GM10266 (cell line): ENCODE data around the gene GALR1.

Experiments used
- DNase-seq: peaks from one replicate; pipeline ENCODE4 v3.0.0; 2012; ENCODE audit errors: extremely low spot score
- TF ChIP-seq, protein P1 (sequence below): IDR thresholded peaks from 2 replicates; pipeline ENCODE4 v1.5.1; 2012; ENCODE audit warnings: mild to moderate bottlenecking, low read depth; ENCODE audit not compliant: control insufficient read depth, insufficient read depth; ENCODE audit errors: missing control alignments

The GALR1 gene

DNA sequence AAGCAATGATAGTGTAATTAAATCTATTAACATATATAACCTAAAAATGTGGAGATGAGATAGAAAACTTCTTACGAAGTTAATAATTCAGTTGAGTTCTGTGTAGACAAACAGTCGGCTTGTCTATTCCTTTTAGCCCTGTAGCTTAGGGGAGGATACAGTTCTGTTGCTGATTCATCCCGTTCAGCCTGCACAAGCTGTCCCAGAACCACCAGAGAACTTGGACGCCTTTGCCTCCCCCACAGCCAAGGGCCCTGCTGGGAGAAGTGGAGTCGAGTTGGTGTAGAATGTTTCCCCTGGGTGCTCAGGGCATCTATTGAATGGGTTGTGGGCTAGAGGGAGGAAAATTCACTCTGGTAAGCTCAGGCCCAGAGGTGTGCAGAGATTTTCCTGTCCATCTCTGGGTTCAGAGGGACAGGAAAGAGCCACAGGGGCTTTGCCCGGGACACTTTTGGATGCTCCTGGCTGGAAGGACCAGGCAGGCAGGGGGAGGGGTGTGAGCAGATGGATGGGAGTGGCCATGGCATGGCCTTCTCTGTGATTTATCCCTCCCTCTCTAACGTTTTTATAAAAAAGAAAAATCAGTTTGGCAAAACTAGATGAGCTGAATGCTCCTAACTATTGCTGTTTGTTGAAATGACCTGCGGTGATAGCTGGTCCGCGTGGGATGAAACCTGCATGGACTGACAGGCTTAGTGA, 42.8 kb upstream of the GALR1 start:
- TF ChIP-seq, protein P1, sequence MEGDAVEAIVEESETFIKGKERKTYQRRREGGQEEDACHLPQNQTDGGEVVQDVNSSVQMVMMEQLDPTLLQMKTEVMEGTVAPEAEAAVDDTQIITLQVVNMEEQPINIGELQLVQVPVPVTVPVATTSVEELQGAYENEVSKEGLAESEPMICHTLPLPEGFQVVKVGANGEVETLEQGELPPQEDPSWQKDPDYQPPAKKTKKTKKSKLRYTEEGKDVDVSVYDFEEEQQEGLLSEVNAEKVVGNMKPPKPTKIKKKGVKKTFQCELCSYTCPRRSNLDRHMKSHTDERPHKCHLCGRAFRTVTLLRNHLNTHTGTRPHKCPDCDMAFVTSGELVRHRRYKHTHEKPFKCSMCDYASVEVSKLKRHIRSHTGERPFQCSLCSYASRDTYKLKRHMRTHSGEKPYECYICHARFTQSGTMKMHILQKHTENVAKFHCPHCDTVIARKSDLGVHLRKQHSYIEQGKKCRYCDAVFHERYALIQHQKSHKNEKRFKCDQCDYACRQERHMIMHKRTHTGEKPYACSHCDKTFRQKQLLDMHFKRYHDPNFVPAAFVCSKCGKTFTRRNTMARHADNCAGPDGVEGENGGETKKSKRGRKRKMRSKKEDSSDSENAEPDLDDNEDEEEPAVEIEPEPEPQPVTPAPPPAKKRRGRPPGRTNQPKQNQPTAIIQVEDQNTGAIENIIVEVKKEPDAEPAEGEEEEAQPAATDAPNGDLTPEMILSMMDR = no peak
- no peak for DNase-seq

DNA sequence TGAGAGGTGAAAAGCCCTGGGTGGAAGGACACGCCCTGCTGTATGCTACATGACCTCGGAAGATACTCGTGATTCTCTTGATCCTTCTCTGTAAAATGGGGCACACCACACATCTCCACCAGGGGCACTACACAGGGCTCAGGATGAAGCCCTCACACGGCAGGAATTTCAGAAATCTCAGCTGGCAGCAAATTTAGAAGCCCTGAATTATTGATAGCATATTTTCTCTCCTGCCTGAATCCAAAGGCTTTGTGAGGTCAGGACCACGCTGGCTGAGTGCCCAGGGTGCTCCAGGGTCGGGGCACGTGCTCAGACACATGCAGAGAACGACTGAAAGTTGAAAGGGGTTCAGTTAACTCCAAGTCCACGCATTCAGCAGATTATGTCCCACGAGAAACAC, 42.1 kb upstream of the GALR1 start:
- no peak for DNase-seq

DNA sequence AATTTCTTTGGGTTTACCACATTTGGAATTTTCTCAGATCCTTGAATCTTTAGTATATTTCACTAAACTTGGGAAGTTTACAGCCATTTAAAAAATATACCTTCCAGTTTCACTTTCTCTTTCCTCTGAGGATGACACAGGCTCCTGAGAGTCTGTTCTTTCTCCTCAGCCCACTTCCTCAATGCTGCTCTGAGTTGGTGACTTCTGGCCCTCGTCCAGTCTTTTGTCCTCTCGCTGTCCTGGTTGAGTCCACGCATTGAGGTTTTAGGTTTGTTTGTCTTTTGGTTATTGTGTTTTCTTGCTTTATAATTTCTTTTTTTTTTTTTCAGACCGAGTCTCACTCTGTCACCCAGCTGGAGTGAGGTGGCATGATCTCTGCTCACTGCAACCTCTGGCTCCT, 40.7 kb upstream of the GALR1 start:
- DNase-seq = peak; percentile 66

More for the DNA sequence above, 42.1 kb upstream of the GALR1 start:
- TF ChIP-seq, protein P1 = peak; percentile 30

DNA sequence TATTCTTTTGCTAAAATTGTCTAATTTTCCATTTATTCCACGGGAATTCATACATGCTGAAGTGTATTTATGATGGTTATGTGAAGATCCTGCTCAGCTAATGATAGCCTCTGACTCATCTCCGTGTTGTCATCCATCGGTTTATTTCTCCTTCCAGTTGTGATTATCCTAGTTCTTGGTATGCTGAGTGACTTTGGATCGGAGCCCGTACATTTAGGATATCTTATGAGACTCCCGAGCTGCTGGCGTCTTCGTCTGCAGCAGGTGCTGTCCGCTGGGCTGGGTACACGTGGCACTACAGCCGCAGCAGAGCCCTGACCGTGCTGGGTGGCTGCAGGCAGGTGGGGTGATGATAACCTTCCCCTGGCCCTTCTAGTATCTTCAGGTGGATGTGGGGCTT, 40.1 kb upstream of the GALR1 start:
- TF ChIP-seq, protein P1 = no peak
- no peak for DNase-seq

More for the DNA sequence above, 40.7 kb upstream of the GALR1 start:
- TF ChIP-seq, protein P1 = no peak

DNA sequence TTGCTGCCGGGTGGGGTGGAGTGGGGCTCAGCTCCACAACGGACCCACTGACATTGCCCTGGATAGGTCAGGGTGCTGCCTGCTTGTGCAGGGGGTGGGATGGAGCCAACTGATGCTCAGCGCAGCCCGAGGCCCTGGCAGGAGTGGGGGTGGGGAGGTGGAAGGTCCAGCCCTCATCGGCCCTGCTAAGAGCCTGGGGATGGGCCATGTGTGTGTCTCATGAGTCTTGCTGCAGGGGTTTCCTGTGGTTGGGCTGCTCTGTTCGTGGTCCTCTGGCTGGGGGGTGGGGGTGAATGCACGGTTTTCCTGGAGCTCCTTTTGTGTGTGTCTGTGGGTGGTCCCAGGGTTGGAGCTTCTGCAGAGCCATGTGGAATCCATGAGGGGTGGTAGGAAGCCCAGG, 39.4 kb upstream of the GALR1 start:
- DNase-seq = no peak

DNA sequence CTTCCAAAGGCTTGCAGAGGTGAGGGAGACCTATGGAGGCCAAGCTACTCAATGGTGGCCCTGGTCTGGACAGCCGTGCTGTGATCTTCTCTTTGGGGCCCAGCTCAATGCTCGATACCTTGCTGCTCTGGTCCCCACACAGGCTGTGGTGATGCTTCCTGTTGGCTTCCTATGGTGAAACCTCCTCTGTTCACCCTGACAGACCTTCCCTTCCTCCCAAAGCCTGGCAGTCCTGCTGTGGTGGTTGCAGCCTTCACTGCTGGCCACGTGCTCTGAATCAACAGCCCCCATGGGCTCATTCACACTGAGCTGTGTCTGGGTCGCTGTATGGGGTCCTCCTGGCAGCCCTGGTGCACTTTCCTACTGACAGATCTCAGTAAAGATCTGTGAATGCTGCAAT, 31.0 kb upstream of the GALR1 start:
- no peak for DNase-seq
- TF ChIP-seq, protein P1 = no peak

More for the DNA sequence above, 39.4 kb upstream of the GALR1 start:
- TF ChIP-seq, protein P1 = no peak

DNA sequence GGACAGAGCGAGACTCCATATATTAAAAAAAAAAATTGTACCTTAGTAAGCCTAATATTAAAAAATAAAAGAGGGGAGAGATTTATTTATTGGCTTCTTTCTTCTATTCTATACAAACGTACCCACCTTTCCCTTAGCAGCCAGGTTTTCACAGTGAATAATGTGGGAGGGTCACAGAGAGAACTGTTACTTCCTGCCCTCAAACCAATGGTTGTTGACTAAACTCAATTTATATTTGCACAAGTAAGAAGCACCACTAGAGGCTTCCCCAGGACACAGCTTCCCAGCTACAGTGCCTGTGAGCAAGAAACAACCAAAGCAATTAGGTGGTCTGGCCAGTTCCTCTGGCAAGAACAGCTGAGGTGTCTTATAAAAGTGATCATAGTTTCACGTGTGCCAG, 28.9 kb upstream of the GALR1 start:
- DNase-seq = no peak
- TF ChIP-seq, protein P1 = no peak
